ENCODE results near the gene GDF2. TPM values are rescaled to one million over a fixed set of nuclear protein-coding genes. Genes with fewer than 3 reads are reported as not detected.

The GDF2 gene
- total RNA-seq, 1 experiment from 2014 or later = not detected

DNA sequence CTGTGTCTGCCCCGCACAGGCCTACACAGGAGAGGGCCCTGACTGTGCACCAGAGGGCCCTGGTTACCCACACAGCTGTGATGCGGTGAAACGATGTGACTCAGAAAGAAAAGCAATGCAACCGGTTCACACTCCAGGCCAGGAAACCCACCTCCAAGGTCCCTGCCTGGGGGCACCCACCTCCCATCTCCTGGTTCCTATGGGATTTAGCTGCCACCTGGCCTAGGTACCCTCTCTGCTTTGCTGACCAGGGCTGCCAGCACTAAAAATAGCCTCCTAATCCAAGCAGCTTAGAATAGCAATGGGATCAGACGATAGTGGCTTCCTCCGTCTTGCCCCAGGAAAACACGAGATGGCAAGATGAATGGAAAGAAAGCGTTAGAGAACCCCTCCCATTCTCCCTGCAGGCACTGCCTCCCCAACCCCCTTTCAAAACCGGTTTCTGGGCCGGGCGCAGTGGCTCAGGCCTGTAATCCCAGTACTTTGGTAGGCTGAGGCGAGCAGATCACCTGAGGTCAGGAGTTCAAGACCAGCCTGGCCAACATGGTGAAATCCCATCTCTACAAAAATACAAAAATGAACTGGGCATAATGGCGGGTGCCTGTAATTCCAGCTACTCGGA is 38.3 kb downstream of the GDF2 start:
- H2BK12ac ChIP-seq (ENCODE audit: insufficient read length, low read depth, low read length) = no peak overlapping the region
- no peak overlapping the region for H2AK5ac ChIP-seq (ENCODE audit: insufficient read length, low read length)
- H3K14ac ChIP-seq (ENCODE audit: insufficient read depth, low read length) = no peak overlapping the region
- no peaks in the 10 kb centered on the region for H4K20me1 ChIP-seq (ENCODE audit: control insufficient read depth, insufficient read depth, insufficient read length)
- no peak overlapping the region for H3K27ac ChIP-seq (ENCODE audit: insufficient read length, low read depth, low read length)
- H3K4ac ChIP-seq (ENCODE audit: low read depth, low read length) = no peak overlapping the region
- no peak overlapping the region for H2BK5ac ChIP-seq (ENCODE audit: insufficient read length, low read length)
- H3K79me2 ChIP-seq (ENCODE audit: insufficient read depth, low read length) = no peaks in the 10 kb centered on the region
- no peak overlapping the region for H4K5ac ChIP-seq (ENCODE audit: insufficient read length, low read depth, low read length)
- H3K4me1 ChIP-seq (ENCODE audit: insufficient read depth, low read length) = no peaks in the 10 kb centered on the region
- no CpG with 5 or more reads among the region's 14 CpGs for WGBS (ENCODE audit: extremely low coverage, insufficient read length, low lambda C conversion rate)
- Mint-ChIP-seq H3K4me3 (no peak overlapping the region), H3K36me3 (ENCODE audit: insufficient read depth in 1 of 3, low read depth in 3 of 3) (no peaks in the 10 kb centered on the region), H3K4me1 (peaks cover 17 to 22% of the 10 kb centered on the region in 2 experiments), H3K27ac (no peak overlapping the region), H3K9me3 (no peaks in the 10 kb centered on the region; a peak in 1 of 5 replicates), H3K27me3 (ENCODE audit: low read depth) (no peaks in the 10 kb centered on the region)
- DNase-seq = no peak
- H3T11ph ChIP-seq (ENCODE audit: low read length) = no peak overlapping the region
- TF ChIP-seq CTCF (conservative IDR thresholded peaks at IDR 0.05) = no peak
- H3K56ac ChIP-seq (ENCODE audit: insufficient read length, low read depth, low read length) = no peak overlapping the region
- no peaks in the 10 kb centered on the region for H3K27me3 ChIP-seq (ENCODE audit: insufficient read depth, low read length)
- H2BK15ac ChIP-seq (ENCODE audit: low read depth, low read length) = no peak overlapping the region
- H3K4me2 ChIP-seq (ENCODE audit: insufficient read depth, insufficient read length, low read length) = no peak overlapping the region
- H2BK120ac ChIP-seq (ENCODE audit: low read depth, low read length, poor library complexity, severe bottlenecking) = no peak overlapping the region
- no peak overlapping the region for H3K9ac ChIP-seq (ENCODE audit: extremely low read depth, insufficient read length, low read length)
- H3K9me3 ChIP-seq (ENCODE audit: control insufficient read depth, low read depth, low read length) = no peaks in the 10 kb centered on the region
- H3K18ac ChIP-seq (ENCODE audit: insufficient read length, low read depth, low read length) = no peak overlapping the region
- H3K79me1 ChIP-seq (ENCODE audit: insufficient read depth, low read depth, low read length, poor library complexity, severe bottlenecking) = no peaks in the 10 kb centered on the region
- no peak overlapping the region for H2BK20ac ChIP-seq (ENCODE audit: low read depth, low read length, poor library complexity, severe bottlenecking)
- no peaks in the 10 kb centered on the region for H3K23me2 ChIP-seq (ENCODE audit: insufficient read length, low read depth, low read length, poor library complexity, severe bottlenecking)
- no peak overlapping the region for H4K91ac ChIP-seq (ENCODE audit: insufficient read length, low read depth, low read length)
- no peak overlapping the region for H2AFZ ChIP-seq (ENCODE audit: low read length)
- no peak overlapping the region for H4K8ac ChIP-seq (replicated peaks; ENCODE audit: insufficient read length, low read depth, low read length)
- no peak overlapping the region for H3K23ac ChIP-seq (ENCODE audit: insufficient read length, low read depth, low read length)
